Stomach (tissue), 19 donors: ENCODE results near the gene UNC13B. TPM values are rescaled to one million over a fixed set of nuclear protein-coding genes. Genes with fewer than 3 reads are reported as not detected.

Experiments
- DNase-seq, 2 donors: peaks; one replicate each; pipeline versions ENCODE4 v3.0.0 to v3.0.0-alpha.2; 2013 to 2019
- H3K27ac ChIP-seq, 5 donors: fragments of 200-600 bp in 4 of 5; sonication (generic) in 4 of 5; one replicate each; pipeline ENCODE4 v1.5.1; 2013 to 2019; ENCODE audit warnings: mild to moderate bottlenecking in 1 of 5, moderate library complexity in 1 of 5
- H3K27me3 ChIP-seq, 3 donors: fragments of 200-600 bp; sonication (generic); one replicate each; pipeline ENCODE4 v1.5.1; 2017 to 2019; ENCODE audit warnings: mixed run types in 1 of 3
- H3K36me3 ChIP-seq, 4 donors: fragments of 200-600 bp; sonication (generic); 1 replicate in 3 of 4; 2 replicates in 1 of 4; pipeline ENCODE4 v1.5.1; 2016 to 2019
- H3K4me1 ChIP-seq, 4 donors: fragments of 200-600 bp; sonication (generic); one replicate each; pipeline ENCODE4 v1.5.1; 2016 to 2019
- H3K4me3 ChIP-seq, 4 donors: fragments of 200-600 bp; sonication (generic) in 3 of 4; one replicate each; pipeline ENCODE4 v1.5.1; 2016 to 2019; ENCODE audit warnings: mild to moderate bottlenecking in 1 of 4
- H3K9me3 ChIP-seq, 4 donors: fragments of 200-600 bp; sonication (generic); one replicate each; pipeline ENCODE4 v1.5.1; 2016 to 2019
- EP300 ChIP-seq: sonication (generic); formaldehyde crosslinking; IDR thresholded peaks from one replicate; pipeline ENCODE4 v1.6.1; 2017; ENCODE audit warnings: antibody characterized with exemption
- POLR2A ChIP-seq, 4 donors: fragments of 450-650 bp; IDR thresholded peaks; one replicate each; pipeline ENCODE4 v1.6.1; 2016; ENCODE audit warnings: antibody characterized with exemption in 4 of 4, control low read depth in 2 of 4, mild to moderate bottlenecking in 1 of 4, moderate library complexity in 1 of 4
- POLR2AphosphoS5 ChIP-seq, 3 donors: sonication (generic); formaldehyde crosslinking; IDR thresholded peaks; one replicate each; pipeline ENCODE4 v1.6.1; 2016; ENCODE audit warnings: antibody characterized with exemption in 3 of 3
- WGBS, 5 donors: extraction: QIAGEN DNeasy Blood & Tissue Kit in 3 of 5; methylation state at CpG; one replicate each; pipeline versions ENCODE4 v1.1.5 to v1.1.7; 2013 to 2018; 5-methylcytosine and 5-hydroxymethylcytosine counted together
- intact Hi-C: fragments of 100-400 bp; cut with DNase I; formaldehyde crosslinking; loops from one replicate; pipeline ENCODE4 v1.15.1; 2023; ENCODE audit warnings: low total_unique reads
- long read RNA-seq, 10 donors: transcript quantifications; one replicate each; lab custom pipeline, GENCODE V29; 2026
- polyA plus RNA-seq, 3 donors: library from polyadenylated mRNA; stranded (reverse); fragments of 200-250 nt; gene quantifications; one replicate each; pipeline ENCODE4 v1.2.3, GENCODE V29; 2013
- total RNA-seq, 5 donors: library from RNA; depleted of rRNA; stranded (reverse); fragments of >200 nt; gene quantifications; one replicate each; pipeline versions ENCODE4 v1.1.0 to v1.2.3, GENCODE V29; 2014 to 2016
- TF ChIP-seq, protein P1 (sequence below), 7 experiments: fragments of 450-650 bp in 4 of 7; fragments of 200-600 bp in 3 of 7; sonication (generic) in 3 of 7; IDR thresholded peaks; one replicate each; pipeline ENCODE4 v1.5.1; 2016 to 2019; ENCODE audit warnings: antibody characterized with exemption in 7 of 7, control low read depth in 2 of 7, mild to moderate bottlenecking in 1 of 7
- donor health status: healthy with polysubstance abuse.
- donor health status: Bipolar disorder and iron deficiency.
- donor health status: healthy.

The UNC13B gene
- total RNA-seq, result 10 to 100 TPM; 15.8 to 68.7 (median 51.9) TPM
- 10 to 100 TPM in 2 of 3 donors, 1 to 10 TPM in 1; 8.9 to 13.3 (median 13.3) TPM for polyA plus RNA-seq
- long read RNA-seq, donor 1, result 0 reads
- long read RNA-seq, donor 2, result 0 reads
- long read RNA-seq, donor 3, result 0 reads
- long read RNA-seq, donor 4, result 0 reads
- long read RNA-seq, donor 5, result 0 reads
- long read RNA-seq, donor 6, full-length matches to known transcripts, result 2 of 12 reads
- long read RNA-seq, donor 6, partial matches to known transcripts, result 10 of 12 reads
- long read RNA-seq, donor 6, other reads (novel, unspliced or antisense), result 0 of 12 reads
- long read RNA-seq, donor 7, full-length matches to known transcripts, result 1 of 21 reads
- long read RNA-seq, donor 7, partial matches to known transcripts, result 20 of 21 reads
- long read RNA-seq, donor 7, other reads (novel, unspliced or antisense), result 0 of 21 reads
- long read RNA-seq, donor 8, partial matches to known transcripts, result 16 of 16 reads
- long read RNA-seq, donor 8, other reads (novel, unspliced or antisense), result 0 of 16 reads
- long read RNA-seq, donor 9, partial matches to known transcripts, result 19 of 19 reads
- long read RNA-seq, donor 9, other reads (novel, unspliced or antisense), result 0 of 19 reads
- long read RNA-seq, donor 10, result 0 reads

DNA sequence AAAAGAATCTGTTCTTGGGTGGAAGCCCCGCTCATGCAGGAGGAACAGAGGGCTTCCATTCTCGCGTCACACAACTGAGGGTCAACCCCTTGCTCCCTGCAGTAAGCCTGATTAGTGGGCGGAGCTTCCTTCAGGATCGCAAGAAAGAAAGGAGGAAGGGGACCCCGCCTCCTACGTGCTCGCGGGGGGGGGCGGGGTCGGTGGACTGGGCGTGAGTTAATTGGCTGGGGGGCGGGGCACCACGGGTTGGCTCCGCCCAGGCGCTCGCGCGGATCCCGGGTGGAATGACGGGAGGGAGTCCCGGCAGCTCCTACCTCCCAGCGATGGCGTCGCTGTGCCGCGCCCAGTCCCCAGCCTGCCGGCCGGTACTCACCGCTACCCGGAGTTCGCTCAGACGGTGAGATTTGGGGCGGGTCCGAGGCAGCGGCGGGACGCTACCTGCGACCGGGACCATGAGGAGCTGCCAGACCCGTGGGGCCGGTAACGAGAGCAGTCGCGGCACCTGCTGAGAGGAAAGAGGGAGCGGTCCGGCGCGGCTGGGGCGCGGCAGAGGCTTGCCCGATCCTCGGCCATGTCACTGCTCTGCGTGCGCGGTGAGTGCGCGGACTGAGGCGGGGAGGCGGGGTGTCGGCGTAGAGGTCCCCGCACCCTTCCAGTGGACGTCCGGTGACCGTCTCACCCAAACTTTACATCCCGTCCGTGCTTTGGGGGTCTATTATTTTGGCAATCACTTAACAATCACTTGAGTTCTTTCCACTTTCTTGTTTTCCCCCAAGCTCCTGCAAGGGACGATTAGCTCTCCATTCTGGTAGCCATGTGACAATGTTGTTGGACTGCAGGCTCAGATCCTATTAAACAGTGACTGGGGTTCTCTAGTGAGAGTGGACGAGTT, at the start of gene UNC13B:
TSS of gene UNC13B (plus strand) at position 297 of the 892 bp plus-strand sequence. CDS start at position 572, 275 bp downstream.
- TF ChIP-seq, protein P1, sequence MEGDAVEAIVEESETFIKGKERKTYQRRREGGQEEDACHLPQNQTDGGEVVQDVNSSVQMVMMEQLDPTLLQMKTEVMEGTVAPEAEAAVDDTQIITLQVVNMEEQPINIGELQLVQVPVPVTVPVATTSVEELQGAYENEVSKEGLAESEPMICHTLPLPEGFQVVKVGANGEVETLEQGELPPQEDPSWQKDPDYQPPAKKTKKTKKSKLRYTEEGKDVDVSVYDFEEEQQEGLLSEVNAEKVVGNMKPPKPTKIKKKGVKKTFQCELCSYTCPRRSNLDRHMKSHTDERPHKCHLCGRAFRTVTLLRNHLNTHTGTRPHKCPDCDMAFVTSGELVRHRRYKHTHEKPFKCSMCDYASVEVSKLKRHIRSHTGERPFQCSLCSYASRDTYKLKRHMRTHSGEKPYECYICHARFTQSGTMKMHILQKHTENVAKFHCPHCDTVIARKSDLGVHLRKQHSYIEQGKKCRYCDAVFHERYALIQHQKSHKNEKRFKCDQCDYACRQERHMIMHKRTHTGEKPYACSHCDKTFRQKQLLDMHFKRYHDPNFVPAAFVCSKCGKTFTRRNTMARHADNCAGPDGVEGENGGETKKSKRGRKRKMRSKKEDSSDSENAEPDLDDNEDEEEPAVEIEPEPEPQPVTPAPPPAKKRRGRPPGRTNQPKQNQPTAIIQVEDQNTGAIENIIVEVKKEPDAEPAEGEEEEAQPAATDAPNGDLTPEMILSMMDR (IDR thresholded peaks at IDR 0.05), result no peak
- peak; percentile 58 to 93 (median 85) for TF ChIP-seq POLR2AphosphoS5 (IDR thresholded peaks at IDR 0.05)
- TF ChIP-seq EP300, result no peak
- peak in 2 of 4 donors; percentile 38 to 88 for TF ChIP-seq POLR2A (IDR thresholded peaks at IDR 0.05)
- H3K4me1 ChIP-seq, result peaks cover 7 to 40% (median 20%) of the 10 kb centered on the region in 4 donors
- peak; percentile 97 to 98 for DNase-seq
- intact Hi-C loops, result no loop called here
- peak within 1 kb of the TSS; percentile 64 to 80 (median 76) for H3K4me3 ChIP-seq
- no peaks in the 10 kb centered on the region for H3K9me3 ChIP-seq
- 1% methylated on average over 53 to 70 of the region's 70 CpGs for WGBS, 5 donors
- H3K27ac ChIP-seq, result peak within 1 kb of the TSS; percentile 84 to 96 (median 94)
- H3K27me3 ChIP-seq, result no peaks in the 10 kb centered on the region
- no peaks in the 10 kb centered on the region for H3K36me3 ChIP-seq

DNA sequence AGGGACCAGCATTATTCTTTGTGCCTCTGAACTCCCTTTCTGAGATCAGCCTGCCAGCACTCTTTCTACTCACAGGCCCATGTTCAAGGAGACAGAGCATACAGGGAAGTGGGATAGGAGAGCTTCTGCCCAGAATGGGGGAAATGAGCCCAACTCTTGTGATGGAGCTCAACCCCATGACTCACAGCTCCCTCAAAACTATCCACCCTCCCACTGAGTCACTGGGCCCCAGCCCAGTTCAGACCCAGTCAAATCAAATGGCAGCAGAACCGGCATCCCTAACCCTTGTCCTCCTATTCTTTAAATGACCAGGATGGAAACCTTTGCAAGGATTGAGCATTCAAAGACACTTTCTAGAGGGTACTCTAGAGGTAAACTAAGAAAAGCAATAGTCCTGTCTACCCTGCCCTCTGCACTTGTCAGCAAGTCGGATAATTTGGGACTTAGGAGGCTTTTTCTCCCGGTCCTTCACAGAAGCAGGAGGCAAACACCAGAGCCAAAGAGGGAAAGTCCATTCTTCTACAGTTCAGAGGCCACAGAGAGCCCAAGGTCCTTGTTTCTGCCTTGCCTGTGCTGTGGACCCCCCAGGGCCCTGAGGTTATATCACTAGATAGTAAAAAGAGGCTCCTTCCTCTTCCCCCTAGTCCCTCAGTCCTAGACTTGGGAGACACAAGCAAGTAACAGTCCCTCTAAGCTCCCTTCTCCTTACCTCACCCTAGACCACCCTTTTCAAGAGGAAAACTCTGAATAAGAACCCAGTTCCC, 49.4 kb upstream of the UNC13B start:
- DNase-seq, result no peak
- no peaks in the 10 kb centered on the region for H3K9me3 ChIP-seq
- no peaks in the 10 kb centered on the region for H3K27me3 ChIP-seq
- intact Hi-C loops, result loop anchor here (10.0 kb wide), 1 partner anchor 362 kb away; no protein-coding TSS in a partner anchor
- no peak for TF ChIP-seq EP300
- peak in 1 of 3 donors; percentile 17 for TF ChIP-seq POLR2AphosphoS5 (IDR thresholded peaks at IDR 0.05)
- H3K36me3 ChIP-seq, result peaks cover 11 to 14% (median 13%) of the 10 kb centered on the region in 4 donors
- peak overlapping the region in 1 of 4 donors; percentile 75 for H3K4me3 ChIP-seq
- H3K27ac ChIP-seq, result peak overlapping the region; percentile 53 to 96 (median 92)
- WGBS, 5 donors, result 70 to 85% (median 77%) methylated on average over 3 of the region's 3 CpGs
- peaks cover 46 to 82% (median 72%) of the 10 kb centered on the region in 4 donors for H3K4me1 ChIP-seq

DNA sequence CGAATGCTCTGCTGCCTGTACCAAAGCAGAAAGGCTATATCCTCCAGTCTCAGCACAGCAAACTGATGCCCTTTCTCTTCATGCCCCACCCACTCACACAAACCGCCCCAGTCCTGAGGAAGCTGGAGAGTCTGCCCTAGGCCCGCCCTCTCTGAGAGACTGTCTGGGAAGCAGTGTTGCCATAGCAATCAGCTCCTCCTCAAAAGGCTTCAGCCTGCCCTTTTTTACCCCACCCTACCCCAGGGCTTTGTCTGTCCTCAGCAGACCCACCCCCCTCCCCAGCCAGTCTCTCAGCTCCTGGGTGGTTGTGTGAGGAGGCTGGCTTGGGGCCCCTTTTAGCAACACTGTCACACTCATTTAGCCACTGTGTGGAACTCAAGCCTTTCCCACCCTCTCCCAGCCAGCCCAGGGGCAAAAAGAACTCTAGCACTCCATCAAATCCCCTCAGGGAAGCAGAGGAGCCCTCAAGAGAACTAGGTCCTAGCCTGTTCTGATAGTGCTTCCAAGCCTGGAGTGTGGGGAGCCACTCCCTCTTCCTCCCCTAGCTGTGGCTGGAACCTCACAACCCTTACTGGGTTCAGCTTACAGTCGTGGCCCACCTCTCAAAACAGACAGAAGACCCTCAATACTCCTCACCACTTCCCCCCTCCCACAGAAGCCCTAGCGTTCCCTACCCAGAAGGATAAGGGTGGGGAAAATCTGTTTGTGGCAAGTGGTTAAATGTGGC, 47.5 kb upstream of the UNC13B start:
- Histone ChIP-seq H3K27me3 (no peaks in the 10 kb centered on the region), H3K4me1 (peaks cover 46 to 73% (median 71%) of the 10 kb centered on the region in 4 donors), H3K27ac (peak overlapping the region; percentile 87 to 95 (median 92)), H3K4me3 (peak overlapping the region; percentile 53 to 65 (median 60)), H3K9me3 (no peaks in the 10 kb centered on the region), H3K36me3 (no peaks in the 10 kb centered on the region)
- intact Hi-C loops, result loop anchor here (10.0 kb wide), 1 partner anchor 361 kb away; no protein-coding TSS in a partner anchor
- TF ChIP-seq POLR2AphosphoS5 (IDR thresholded peaks at IDR 0.05), result peak in 1 of 3 donors; percentile 43
- TF ChIP-seq EP300, result no peak
- WGBS, 5 donors, result 1 to 6% (median 2%) methylated on average over 5 of the region's 5 CpGs
- DNase-seq, result peak; percentile 64 to 95

DNA sequence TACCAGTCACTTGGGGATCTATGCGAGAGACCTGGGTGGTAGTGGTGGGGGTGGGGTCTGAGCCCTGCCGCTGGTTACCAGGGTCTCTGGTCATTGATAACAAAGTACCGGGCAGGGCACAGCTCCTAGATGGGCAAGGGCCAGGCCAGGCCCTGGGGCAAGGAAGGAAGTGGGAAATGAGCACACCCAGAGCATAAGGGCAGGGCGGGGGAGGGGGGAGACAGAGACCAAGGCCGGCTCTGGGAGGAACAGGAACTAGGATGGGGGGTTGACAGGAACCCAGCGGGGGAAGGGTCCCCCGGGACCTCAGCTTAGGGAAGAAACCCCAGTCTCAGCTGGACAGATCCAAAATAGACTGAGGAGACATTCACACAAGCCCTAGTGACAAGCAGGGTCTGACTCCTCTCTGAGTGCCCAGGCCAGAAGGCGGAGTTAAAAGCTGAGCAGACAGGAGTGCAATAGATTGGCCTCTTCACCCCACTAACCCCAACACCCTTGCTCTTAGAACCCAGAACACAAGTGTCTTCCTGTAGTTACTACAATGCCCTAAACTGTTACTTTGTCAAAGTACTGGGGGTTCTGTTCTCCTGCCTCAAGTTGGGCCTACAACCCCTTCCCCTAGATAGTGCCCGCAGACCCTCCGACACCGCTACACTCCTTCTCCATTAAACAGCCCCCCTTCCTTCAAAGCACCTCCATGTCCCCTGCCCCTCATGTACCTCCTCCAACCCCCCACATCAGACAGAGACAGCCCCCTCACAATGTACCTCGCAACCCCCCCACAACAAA, 46.8 kb upstream of the UNC13B start:
- TF ChIP-seq, protein P1 (IDR thresholded peaks at IDR 0.05), result no peak
- TF ChIP-seq POLR2AphosphoS5 (IDR thresholded peaks at IDR 0.05) (no peak), POLR2A (IDR thresholded peaks at IDR 0.05) (no peak), EP300 (no peak)
- Histone ChIP-seq H3K4me3 (peak overlapping the region; percentile 53 to 65 (median 60)), H3K36me3 (no peaks in the 10 kb centered on the region), H3K27me3 (no peaks in the 10 kb centered on the region), H3K27ac (peak overlapping the region; percentile 87 to 95 (median 92)), H3K9me3 (no peaks in the 10 kb centered on the region), H3K4me1 (peaks cover 46 to 66% (median 65%) of the 10 kb centered on the region in 4 donors)
- intact Hi-C loops, result loop anchor here (5.0 to 10.0 kb wide), 2 partner anchors 142 to 360 kb away; no protein-coding TSS in a partner anchor
- peak; percentile 42 to 79 for DNase-seq
- 8 to 15% (median 13%) methylated on average over 12 of the region's 12 CpGs for WGBS, 5 donors
